ENCODE results near the gene SCN2A. TPM values are rescaled to one million over a fixed set of nuclear protein-coding genes. Genes with fewer than 3 reads are reported as not detected.

The SCN2A gene
- total and polyA plus RNA-seq, 10 of the 15 experiments (the other 5 are each of a cell fraction or from before 2014, with no cell fraction given), result 0.01 TPM; not detected in 8

DNA sequence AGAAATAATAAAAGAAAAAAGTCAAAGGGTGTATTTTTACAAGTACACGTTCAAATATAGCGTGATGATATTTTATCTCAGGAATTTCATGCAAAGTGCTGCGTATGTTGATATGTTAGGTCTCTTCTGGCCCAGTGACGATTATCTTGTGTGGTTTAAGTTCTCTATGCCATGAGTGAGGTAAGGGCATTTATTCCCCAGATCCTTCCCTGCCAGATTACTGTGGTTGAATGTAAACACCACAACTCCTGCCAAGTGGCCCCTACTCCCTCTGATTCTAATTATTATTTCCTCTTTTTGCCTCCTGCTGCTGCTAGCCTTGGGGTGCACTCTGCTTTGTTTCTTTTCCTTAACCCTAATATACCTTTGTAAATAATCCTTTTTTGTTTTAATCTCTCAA lies 12.2 kb downstream of the SCN2A start (continued):
- TF ChIP-seq YBX1 (IDR thresholded peaks at IDR 0.05), result no peak
- no peak for TF ChIP-seq POLR2A (IDR thresholded peaks at IDR 0.05; ENCODE audit: low read depth, low read length)
- TF ChIP-seq, protein P1, sequence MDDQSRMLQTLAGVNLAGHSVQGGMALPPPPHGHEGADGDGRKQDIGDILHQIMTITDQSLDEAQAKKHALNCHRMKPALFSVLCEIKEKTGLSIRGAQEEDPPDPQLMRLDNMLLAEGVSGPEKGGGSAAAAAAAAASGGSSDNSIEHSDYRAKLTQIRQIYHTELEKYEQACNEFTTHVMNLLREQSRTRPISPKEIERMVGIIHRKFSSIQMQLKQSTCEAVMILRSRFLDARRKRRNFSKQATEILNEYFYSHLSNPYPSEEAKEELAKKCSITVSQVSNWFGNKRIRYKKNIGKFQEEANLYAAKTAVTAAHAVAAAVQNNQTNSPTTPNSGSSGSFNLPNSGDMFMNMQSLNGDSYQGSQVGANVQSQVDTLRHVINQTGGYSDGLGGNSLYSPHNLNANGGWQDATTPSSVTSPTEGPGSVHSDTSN (IDR thresholded peaks at IDR 0.05; ENCODE audit: insufficient replicate concordance, low read depth, low read length), result no peak
- no peak for TF ChIP-seq MTA3 (IDR thresholded peaks at IDR 0.05; ENCODE audit: borderline replicate concordance, low read length)
- no peak for TF ChIP-seq ZNF622 (IDR thresholded peaks at IDR 0.05)

GRCh38 chr2:165253178-165253577 lies 14.0 kb downstream of the SCN2A start:
- CTCF ChIA-PET, result no interaction called here

More at GRCh38 chr2:165253178-165253577, 14.0 kb downstream of the SCN2A start:
- H3K4me1 ChIP-seq (ENCODE audit: control insufficient read depth, insufficient read depth, low read length), result no peaks in the 10 kb centered on the region
- intact Hi-C loops (cut with micrococcal nuclease; ENCODE audit: unreplicated experiment), result no loop called here
- no peaks in the 10 kb centered on the region for H3K27me3 ChIP-seq (replicated peaks in 1 of 2; ENCODE audit: control insufficient read depth in 2 of 2, insufficient read depth in 2 of 2, low read length in 1 of 2)
- H3K4me3 ChIP-seq, result no peak overlapping the region
- H3K36me3 ChIP-seq (ENCODE audit: control insufficient read depth in 2 of 2, insufficient read depth in 2 of 2, low read length in 1 of 2), result no peaks in the 10 kb centered on the region
- no TSS peak for BruUV-seq (replicated peaks)
- no peak overlapping the region for H3K9ac ChIP-seq (ENCODE audit: control insufficient read depth, insufficient read depth, low read length)
- in situ Hi-C loops (cut with MboI), result no loop called here
- no peaks in the 10 kb centered on the region for H3K9me3 ChIP-seq (replicated peaks; ENCODE audit: control insufficient read depth, insufficient read depth, low read length)
- H3K79me2 ChIP-seq (ENCODE audit: control insufficient read depth, insufficient read depth, low read length), result no peaks in the 10 kb centered on the region
- TF ChIP-seq KAT2A (conservative IDR thresholded peaks at IDR 0.05; ENCODE audit: control insufficient read depth, low read depth, low read length) (no peak), JUND (IDR thresholded peaks at IDR 0.05; ENCODE audit: low read depth, low read length) (no peak), STAT3 (IDR thresholded peaks at IDR 0.05; ENCODE audit: low read depth, low read length) (no peak), STAT1 (conservative IDR thresholded peaks at IDR 0.05) (no peak)
- TF ChIP-seq, protein P2, sequence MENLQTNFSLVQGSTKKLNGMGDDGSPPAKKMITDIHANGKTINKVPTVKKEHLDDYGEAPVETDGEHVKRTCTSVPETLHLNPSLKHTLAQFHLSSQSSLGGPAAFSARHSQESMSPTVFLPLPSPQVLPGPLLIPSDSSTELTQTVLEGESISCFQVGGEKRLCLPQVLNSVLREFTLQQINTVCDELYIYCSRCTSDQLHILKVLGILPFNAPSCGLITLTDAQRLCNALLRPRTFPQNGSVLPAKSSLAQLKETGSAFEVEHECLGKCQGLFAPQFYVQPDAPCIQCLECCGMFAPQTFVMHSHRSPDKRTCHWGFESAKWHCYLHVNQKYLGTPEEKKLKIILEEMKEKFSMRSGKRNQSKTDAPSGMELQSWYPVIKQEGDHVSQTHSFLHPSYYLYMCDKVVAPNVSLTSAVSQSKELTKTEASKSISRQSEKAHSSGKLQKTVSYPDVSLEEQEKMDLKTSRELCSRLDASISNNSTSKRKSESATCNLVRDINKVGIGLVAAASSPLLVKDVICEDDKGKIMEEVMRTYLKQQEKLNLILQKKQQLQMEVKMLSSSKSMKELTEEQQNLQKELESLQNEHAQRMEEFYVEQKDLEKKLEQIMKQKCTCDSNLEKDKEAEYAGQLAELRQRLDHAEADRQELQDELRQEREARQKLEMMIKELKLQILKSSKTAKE (IDR thresholded peaks at IDR 0.05; ENCODE audit: low read depth, poor library complexity, severe bottlenecking), result no peak
- TF ChIP-seq, protein P3, sequence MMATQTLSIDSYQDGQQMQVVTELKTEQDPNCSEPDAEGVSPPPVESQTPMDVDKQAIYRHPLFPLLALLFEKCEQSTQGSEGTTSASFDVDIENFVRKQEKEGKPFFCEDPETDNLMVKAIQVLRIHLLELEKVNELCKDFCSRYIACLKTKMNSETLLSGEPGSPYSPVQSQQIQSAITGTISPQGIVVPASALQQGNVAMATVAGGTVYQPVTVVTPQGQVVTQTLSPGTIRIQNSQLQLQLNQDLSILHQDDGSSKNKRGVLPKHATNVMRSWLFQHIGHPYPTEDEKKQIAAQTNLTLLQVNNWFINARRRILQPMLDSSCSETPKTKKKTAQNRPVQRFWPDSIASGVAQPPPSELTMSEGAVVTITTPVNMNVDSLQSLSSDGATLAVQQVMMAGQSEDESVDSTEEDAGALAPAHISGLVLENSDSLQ (IDR thresholded peaks at IDR 0.05), result no peak
- SMC1A ChIA-PET (ENCODE audit: uncharacterized antibody, unreplicated experiment), result interaction anchor here (0.6 kb wide), 1 partner anchor 97 kb away, joined by 3 read pairs; no protein-coding TSS in a partner anchor
- FAIRE-seq, result no peak
- no peak for DNase-seq (ENCODE audit: low read depth, low spot score)
- RAD21 ChIA-PET (ENCODE audit: unreplicated experiment), result no interaction called here
- ATAC-seq, result no peak
- H4K20me1 ChIP-seq (ENCODE audit: control insufficient read depth, insufficient read depth), result no peaks in the 10 kb centered on the region
- H2AFZ ChIP-seq (ENCODE audit: control insufficient read depth, low read depth, low read length), result no peak overlapping the region
- POLR2A ChIA-PET, result no interaction called here
- no peak overlapping the region for H3K27ac ChIP-seq (ENCODE audit: control insufficient read depth, insufficient read depth)
- H3K4me2 ChIP-seq (ENCODE audit: control insufficient read depth, insufficient read depth), result no peak overlapping the region
